Prostate gland (tissue), 2 donors: Measurements from ENCODE around the gene CPLX4. TPM values are rescaled to one million over a fixed set of nuclear protein-coding genes. Genes with fewer than 3 reads are reported as not detected.
A peak's percentile ranks its signal among the peaks of the same experiment; 100 is the strongest.
"Not testable (repeated sequence)": the region's sequence is repeated elsewhere in the genome, so short reads cannot be mapped to it uniquely, and the experiment has no call there.

ENCODE experiments used
- DNase-seq: peaks from one replicate; pipeline ENCODE4 v3.0.0-alpha.2; 2019; ENCODE audit warnings: low spot score
- H3K27ac ChIP-seq, 2 donors: fragments of 200-600 bp; sonication (generic); 2 replicates each; pipeline ENCODE4 v1.5.1; 2017 to 2019
- H3K27me3 ChIP-seq: fragments of 200-600 bp; sonication (generic); replicated peaks from 2 replicates; pipeline ENCODE4 v1.5.1; 2019; ENCODE audit not compliant: insufficient read depth
- H3K36me3 ChIP-seq, 2 donors: fragments of 200-600 bp; sonication (generic); 1 replicate in 1 of 2; 2 replicates in 1 of 2; pipeline versions ENCODE4 v1.5.1 to v1.8.1; 2017 to 2019
- H3K4me1 ChIP-seq: fragments of 200-600 bp; sonication (generic); replicated peaks from 2 replicates; pipeline ENCODE4 v1.5.1; 2019
- H3K4me3 ChIP-seq, 2 donors: fragments of 200-600 bp; sonication (generic); 2 replicates each; pipeline ENCODE4 v1.5.1; 2017 to 2019
- H3K9me3 ChIP-seq: fragments of 200-600 bp; sonication (generic); 2 replicates; pipeline ENCODE4 v1.5.1; 2017
- CTCF ChIP-seq, 4 experiments: fragments of 200-600 bp in 2 of 4; fragments of 450-650 bp in 2 of 4; sonication (generic) in 2 of 4; IDR thresholded peaks; 1 replicate in 3 of 4; 2 replicates in 1 of 4; pipeline ENCODE4 v1.5.1; 2016 to 2019; ENCODE audit warnings: antibody characterized with exemption in 4 of 4, mild to moderate bottlenecking in 2 of 4, moderate library complexity in 2 of 4
- POLR2A ChIP-seq: fragments of 450-650 bp; IDR thresholded peaks from one replicate; pipeline ENCODE4 v1.6.1; 2016; ENCODE audit warnings: antibody characterized with exemption, mild to moderate bottlenecking
- POLR2AphosphoS5 ChIP-seq: sonication (generic); formaldehyde crosslinking; IDR thresholded peaks from one replicate; pipeline ENCODE4 v1.6.1; 2017; ENCODE audit warnings: antibody characterized with exemption
- whole genome bisulfite sequencing: methylation state at CpG from one replicate; pipeline ENCODE4 v1.1.5; 2018; 5-methylcytosine and 5-hydroxymethylcytosine counted together
- intact Hi-C: fragments of 100-400 bp; cut with DNase I; formaldehyde crosslinking; loops from one replicate; pipeline ENCODE4 v1.14.2; 2022
- total RNA-seq, 2 donors: library from RNA; depleted of rRNA; stranded (reverse); fragments of >200 nt; gene quantifications; one replicate each; pipeline ENCODE4 v1.1.0, GENCODE V29; 2016

The CPLX4 gene
- total RNA-seq, 2 donors from 2014 or later = not detected

- TF ChIP-seq POLR2AphosphoS5 = no peak
- no peak for TF ChIP-seq POLR2A
- Histone ChIP-seq H3K27ac (no peak overlapping the region), H3K36me3 (no peaks in the 10 kb centered on the region), H3K4me1 (no peaks in the 10 kb centered on the region), H3K9me3 (no peaks in the 10 kb centered on the region), H3K4me3 (peak overlapping the region in 1 of 2 donors; percentile 5), H3K27me3 (peaks cover 50% of the 10 kb centered on the region)
- no peak for DNase-seq
- intact Hi-C loops = no loop called here
- 4% methylated on average over 29 of the region's 38 CpGs for WGBS
These were observed 53.0 kb downstream of the CPLX4 start for GRCh38 chr18:59265246-59265973.

- TF ChIP-seq CTCF (IDR thresholded peaks at IDR 0.05) (no peak), POLR2AphosphoS5 (no peak), POLR2A (no peak)
- H3K4me1 ChIP-seq = no peaks in the 10 kb centered on the region
- H3K27ac ChIP-seq = no peak overlapping the region
- 4% methylated on average over 41 of the region's 41 CpGs for whole genome bisulfite sequencing
- H3K4me3 ChIP-seq = no peak overlapping the region
- no peak for DNase-seq
- H3K9me3 ChIP-seq = no peaks in the 10 kb centered on the region
- peaks cover 48% of the 10 kb centered on the region for H3K27me3 ChIP-seq
- intact Hi-C loops = no loop called here
- H3K36me3 ChIP-seq = no peaks in the 10 kb centered on the region
These were observed 53.7 kb downstream of the CPLX4 start for GRCh38 chr18:59264651-59265245.

DNA sequence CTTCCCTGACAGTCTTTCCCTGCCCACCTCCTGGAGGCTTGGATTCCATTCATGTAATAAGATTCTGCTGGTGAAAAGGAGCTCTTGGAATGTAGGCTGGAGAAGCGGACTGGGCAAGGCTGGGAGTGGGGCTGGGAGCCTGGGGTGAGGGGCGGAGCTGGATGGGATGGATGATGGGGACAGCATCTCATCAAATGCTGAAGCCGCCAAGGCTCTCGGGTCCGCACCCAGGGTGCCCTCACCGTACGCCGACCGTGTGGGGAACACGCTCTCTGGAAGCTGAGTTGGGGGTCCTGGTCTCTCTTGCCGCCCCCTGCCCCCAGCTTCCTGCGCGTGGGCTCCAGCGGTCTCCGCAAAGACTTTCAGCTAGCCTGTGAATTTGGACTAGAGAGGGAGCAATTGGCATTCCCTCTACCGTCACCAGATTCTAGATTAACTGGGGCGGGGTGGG is 54.3 kb downstream of the CPLX4 start:
- H3K4me3 ChIP-seq = no peak overlapping the region
- no peaks in the 10 kb centered on the region for H3K4me1 ChIP-seq
- H3K36me3 ChIP-seq = no peaks in the 10 kb centered on the region
- no peak for TF ChIP-seq POLR2AphosphoS5
- TF ChIP-seq POLR2A = no peak
- TF ChIP-seq CTCF (IDR thresholded peaks at IDR 0.05) = no peak
- intact Hi-C loops = no loop called here
- peaks cover 48% of the 10 kb centered on the region for H3K27me3 ChIP-seq
- no peaks in the 10 kb centered on the region for H3K9me3 ChIP-seq
- DNase-seq = no peak
- H3K27ac ChIP-seq = no peak overlapping the region
- 4% methylated on average over 17 of the region's 17 CpGs for WGBS

DNA sequence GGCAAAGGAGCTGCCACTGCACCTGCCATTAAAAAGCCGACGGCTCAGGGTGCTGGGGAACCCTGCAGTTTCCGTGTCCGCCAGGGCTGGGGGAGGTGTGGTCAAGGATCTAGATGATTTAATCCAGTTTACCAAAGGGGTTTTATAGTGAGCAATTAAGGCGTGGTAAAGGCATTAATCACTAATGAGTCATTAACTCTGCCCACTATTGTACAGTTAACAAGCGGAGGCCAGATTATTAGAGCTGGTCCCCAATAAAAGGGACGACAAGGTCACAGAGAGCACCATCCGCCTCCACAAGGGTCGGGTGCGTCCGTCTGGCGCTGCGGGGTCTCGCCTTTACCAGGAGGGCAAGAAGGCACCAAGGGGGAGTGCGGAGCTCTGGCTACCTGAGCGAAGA is 54.8 kb downstream of the CPLX4 start:
- Histone ChIP-seq H3K4me1 (no peaks in the 10 kb centered on the region), H3K36me3 (no peaks in the 10 kb centered on the region), H3K27me3 (peaks cover 44% of the 10 kb centered on the region), H3K9me3 (no peaks in the 10 kb centered on the region), H3K27ac (no peak overlapping the region), H3K4me3 (no peak overlapping the region)
- DNase-seq = no peak
- intact Hi-C loops = no loop called here
- 5% methylated on average over 16 of the region's 16 CpGs for WGBS
- TF ChIP-seq CTCF (IDR thresholded peaks at IDR 0.05) (no peak), POLR2AphosphoS5 (no peak), POLR2A (no peak)

GRCh38 chr18:59262243-59262642 is 56.2 kb downstream of the CPLX4 start:
- 97% methylated on average over 2 of the region's 2 CpGs for WGBS
- H3K4me3 ChIP-seq, H3K36me3 ChIP-seq, H3K4me1 ChIP-seq, intact Hi-C loops, DNase-seq, H3K27ac ChIP-seq, H3K9me3 ChIP-seq: not testable (repeated sequence)
- H3K27me3 ChIP-seq = peaks cover 31% of the 10 kb centered on the region

GRCh38 chr18:59261842-59262241 is 56.6 kb downstream of the CPLX4 start:
- 87% methylated on average over 3 of the region's 3 CpGs for WGBS
- DNase-seq, H3K4me1 ChIP-seq, H3K4me3 ChIP-seq, intact Hi-C loops, H3K36me3 ChIP-seq, H3K9me3 ChIP-seq, H3K27ac ChIP-seq: not testable (repeated sequence)
- H3K27me3 ChIP-seq = peaks cover 31% of the 10 kb centered on the region

DNA sequence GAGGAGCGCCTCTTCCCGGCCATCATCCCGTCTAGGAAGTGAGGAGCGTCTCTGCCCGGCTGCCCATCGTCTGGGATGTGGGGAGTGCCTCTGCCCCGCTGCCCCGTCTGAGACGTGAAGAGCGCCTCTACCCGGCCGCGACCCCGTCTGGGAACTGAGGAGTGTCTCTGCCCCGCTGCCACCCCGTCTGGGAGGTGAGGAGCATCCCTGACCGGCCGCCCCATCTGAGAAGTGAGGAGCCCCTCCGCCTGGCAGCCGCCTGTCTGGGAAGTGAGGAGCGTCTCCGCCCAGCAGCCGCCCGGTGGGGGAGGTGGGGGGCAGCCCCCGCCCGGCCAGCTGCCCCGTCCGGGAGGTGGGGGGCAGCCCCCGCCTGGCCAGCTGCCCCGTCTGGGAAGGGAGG is 63.0 kb downstream of the CPLX4 start:
- H3K9me3 ChIP-seq, H3K27ac ChIP-seq, H3K27me3 ChIP-seq, intact Hi-C loops, H3K4me3 ChIP-seq, H3K4me1 ChIP-seq, H3K36me3 ChIP-seq, DNase-seq: not testable (repeated sequence)
- WGBS = 98% methylated on average over 21 of the region's 30 CpGs
